GM12801 (cell line): ENCODE data around the gene MRPL36.

Source experiments
- TF ChIP-seq, protein P1 (sequence below): IDR thresholded peaks from one replicate; pipeline ENCODE4 v1.5.1; 2011; ENCODE audit warnings: control low read depth; ENCODE audit not compliant: insufficient read length; ENCODE audit errors: extremely low read depth

The MRPL36 gene

DNA sequence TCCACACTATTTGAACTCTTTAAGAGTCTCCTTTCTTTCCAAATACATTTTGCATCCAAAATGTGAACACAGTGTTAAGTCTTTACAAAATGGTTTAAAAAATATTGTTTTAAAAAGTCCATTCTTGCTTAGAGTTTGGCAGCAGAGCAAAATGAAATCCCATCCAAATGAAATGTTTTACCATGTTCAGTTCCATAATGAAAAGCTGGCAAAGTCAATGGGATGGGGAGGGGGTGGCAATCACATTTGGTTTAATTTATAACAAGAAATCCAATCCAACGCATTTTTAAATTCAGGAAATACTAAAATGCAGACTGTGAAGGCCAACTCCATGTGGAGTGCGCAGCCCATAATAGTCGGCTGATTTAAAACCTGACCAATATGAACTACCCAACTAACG is 39.4 kb downstream of the MRPL36 start:
- TF ChIP-seq, protein P1, sequence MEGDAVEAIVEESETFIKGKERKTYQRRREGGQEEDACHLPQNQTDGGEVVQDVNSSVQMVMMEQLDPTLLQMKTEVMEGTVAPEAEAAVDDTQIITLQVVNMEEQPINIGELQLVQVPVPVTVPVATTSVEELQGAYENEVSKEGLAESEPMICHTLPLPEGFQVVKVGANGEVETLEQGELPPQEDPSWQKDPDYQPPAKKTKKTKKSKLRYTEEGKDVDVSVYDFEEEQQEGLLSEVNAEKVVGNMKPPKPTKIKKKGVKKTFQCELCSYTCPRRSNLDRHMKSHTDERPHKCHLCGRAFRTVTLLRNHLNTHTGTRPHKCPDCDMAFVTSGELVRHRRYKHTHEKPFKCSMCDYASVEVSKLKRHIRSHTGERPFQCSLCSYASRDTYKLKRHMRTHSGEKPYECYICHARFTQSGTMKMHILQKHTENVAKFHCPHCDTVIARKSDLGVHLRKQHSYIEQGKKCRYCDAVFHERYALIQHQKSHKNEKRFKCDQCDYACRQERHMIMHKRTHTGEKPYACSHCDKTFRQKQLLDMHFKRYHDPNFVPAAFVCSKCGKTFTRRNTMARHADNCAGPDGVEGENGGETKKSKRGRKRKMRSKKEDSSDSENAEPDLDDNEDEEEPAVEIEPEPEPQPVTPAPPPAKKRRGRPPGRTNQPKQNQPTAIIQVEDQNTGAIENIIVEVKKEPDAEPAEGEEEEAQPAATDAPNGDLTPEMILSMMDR, result no peak

DNA sequence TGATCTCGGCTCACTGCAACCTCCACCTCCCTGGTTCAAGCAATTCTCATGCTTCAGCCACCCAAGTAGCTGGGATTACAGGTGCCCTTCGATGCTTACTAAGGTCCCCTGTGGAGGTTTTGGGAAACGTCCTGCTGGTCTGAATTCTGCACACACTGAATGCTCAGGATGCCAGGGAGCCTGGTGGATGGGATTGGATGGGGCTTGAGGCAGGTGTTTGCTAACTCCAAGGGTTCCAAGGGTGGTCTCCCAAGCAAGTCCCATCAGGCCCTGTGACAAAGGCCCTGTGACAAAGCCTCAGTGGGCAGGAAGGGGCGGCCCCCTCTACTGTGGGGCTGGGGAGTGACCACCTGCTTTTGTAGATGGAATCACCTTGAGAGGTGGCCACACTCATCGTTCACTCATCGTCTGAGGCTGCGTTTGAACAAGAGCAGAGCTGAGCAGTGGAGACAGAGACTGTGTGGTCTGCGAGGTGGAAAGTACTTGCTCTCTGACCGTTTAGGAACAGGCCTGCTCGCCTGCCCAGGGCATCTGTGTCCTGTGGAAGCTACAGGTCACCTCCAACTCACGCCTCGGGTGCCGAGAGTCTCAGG is 40.2 kb downstream of the MRPL36 start:
- TF ChIP-seq, protein P1, result no peak

DNA sequence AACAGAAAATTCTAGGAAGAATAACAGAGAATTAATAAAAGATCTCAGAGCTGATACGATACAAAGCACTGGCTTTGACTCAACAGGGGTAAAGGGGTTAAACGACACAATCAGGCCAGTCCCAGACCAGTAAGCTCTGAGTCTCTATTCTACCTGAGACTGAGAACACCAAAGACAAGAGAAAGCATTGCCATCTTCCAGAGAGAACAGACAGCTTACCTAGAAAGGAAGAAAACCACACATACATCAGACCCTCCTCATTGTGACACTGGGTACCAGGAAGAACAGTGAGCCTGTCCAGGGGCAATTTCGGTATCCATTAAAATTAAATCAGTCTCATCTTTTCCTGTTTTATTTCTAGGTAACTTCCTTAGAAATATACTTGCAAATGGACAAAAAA is 41.1 kb downstream of the MRPL36 start:
- TF ChIP-seq, protein P1, result no peak

DNA sequence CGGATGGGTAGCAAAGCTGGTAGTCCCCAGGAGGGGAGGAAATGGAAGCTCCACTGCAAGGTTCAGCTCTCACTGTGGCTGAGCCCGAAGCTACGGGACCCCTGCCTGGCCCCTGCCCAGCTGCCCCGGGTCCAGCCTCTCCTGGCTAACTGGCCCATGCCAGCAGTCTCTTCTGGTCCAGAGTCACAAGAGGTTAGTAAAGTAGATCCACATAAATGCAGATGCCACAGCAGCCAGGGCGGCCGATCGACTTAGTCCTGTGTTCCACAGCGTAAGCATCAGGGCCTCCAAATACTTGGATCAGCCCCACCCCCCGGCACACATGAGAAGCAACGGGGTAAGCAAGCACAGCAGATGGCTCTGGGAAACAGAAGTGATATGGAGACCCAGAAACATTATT is 42.1 kb downstream of the MRPL36 start:
- TF ChIP-seq, protein P1, result no peak

DNA sequence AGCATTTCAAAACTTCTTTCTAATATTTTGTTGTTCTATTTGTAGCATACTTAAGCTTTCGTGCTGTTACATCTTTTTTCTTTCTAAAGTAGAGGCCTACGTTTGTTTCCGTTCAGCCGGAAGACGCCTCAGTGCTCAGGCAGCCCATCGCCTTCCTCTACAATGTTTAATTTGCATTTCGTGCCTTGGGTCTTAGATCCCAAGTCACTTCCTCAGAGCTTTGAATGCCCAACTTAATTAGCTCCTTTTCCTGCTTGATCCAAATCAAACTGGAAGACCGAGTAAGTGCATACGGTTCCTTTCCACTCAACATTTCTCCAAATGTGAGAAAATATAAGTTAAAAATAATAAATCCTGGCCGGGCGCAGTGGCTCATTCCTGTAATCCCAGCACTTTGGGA is 43.2 kb downstream of the MRPL36 start:
- TF ChIP-seq, protein P1, result no peak

DNA sequence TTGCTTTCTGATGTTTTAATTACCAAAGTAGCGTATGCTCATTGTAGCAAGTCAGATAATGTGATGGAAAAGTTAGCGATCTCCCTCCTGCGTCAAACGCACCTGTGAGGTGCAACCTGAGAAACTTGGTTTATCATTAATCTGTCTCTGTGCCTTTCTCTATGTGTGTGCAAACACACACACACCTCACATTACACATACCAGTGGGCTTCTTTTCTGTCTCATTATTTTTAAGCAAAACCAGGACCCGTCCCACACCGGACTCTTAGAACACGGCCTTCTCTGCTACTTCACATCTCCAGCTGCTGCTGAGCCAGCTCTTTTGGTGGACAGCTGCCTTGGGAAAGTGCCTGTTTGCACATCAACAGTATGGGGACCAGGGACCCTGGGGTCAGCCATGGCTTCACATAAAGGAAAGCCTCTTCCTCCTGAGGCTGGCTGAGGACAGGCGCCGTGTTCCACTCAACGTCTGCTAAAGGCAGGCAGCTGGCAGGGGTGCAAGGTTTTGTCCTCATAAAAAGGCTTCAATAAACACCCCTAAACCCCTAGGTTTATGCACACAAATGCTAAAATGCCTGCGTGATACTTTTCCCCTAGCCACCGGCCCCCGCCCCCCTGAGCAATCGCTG is 44.2 kb downstream of the MRPL36 start:
- TF ChIP-seq, protein P1, result no peak

DNA sequence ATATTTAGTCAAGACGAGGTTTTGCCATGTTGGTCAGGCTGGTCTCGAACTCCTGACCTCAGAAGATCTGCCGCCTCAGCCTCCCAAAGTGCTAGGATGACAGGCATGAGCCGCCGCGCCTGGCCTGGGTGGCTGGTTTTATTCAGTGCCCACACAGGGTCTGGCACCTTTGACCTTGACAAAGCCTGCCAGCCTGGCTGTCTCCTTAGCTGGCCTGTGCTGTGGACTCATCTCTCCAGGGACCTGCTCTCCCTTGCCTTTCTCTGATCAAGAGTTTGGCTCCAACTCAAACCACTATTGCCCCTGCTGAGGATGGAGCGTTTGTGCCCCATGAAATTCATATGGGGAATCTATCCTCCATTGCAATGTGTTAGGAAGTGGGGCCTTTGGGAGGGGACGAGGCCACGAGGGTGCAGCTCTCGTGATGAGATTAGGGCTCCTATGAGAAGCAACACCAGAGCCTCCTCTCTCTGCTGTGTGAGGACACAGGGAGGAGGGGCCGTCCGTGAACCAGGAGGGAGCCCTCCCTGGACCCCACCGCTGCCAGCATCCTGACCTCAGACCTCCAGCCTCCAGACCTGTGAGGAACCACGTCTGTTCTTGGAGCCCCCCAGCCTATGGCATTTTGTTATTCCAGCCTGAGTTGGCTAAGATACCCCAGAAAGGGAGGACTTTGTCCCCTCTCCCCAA is 45.0 kb downstream of the MRPL36 start:
- TF ChIP-seq, protein P1, result no peak
